Measurements from ENCODE around the gene MAST1. TPM values are rescaled to one million over a fixed set of nuclear protein-coding genes. Genes with fewer than 3 reads are reported as not detected.

MAST1 gene
- total RNA-seq, 1 donor from 2014 or later, result 3.5 TPM

DNA sequence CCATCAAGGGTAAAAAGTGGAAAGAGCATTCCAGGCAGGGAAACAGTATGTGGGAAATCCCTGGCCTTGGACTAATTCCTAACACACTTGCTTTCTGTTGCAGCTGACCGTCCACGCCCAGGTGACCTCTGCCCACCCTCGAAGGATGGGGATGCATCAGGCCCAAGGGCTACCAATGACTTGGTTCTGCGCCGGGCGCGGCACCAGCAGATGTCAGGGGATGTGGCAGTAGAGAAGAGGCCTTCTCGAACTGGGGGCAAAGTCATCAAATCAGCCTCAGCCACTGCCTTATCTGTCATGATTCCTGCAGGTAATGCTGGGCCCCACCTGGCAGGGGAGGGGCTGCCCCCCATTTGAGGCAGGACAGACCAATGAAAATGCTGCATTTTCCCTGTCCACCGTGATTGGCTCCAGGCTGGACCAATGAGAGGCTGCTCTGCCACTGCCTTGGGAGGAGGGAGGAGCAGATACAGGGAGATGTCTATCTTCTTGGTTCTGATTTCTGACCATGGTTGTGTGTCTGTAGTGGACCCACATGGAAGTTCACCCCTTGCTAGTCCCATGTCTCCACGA, 30.3 kb downstream of the MAST1 start:
- H3K4me3 Mint-ChIP-seq, result peak overlapping the region; percentile 68
- DNase-seq (ENCODE audit: extremely low spot score, unreplicated experiment), result no peak
- H3K36me3 Mint-ChIP-seq, result peaks cover 10% of the 10 kb centered on the region
- no peak overlapping the region for H3K27ac Mint-ChIP-seq
- H3K27me3 Mint-ChIP-seq, result peaks cover under 1% of the 10 kb centered on the region
- TF ChIP-seq, protein P1, sequence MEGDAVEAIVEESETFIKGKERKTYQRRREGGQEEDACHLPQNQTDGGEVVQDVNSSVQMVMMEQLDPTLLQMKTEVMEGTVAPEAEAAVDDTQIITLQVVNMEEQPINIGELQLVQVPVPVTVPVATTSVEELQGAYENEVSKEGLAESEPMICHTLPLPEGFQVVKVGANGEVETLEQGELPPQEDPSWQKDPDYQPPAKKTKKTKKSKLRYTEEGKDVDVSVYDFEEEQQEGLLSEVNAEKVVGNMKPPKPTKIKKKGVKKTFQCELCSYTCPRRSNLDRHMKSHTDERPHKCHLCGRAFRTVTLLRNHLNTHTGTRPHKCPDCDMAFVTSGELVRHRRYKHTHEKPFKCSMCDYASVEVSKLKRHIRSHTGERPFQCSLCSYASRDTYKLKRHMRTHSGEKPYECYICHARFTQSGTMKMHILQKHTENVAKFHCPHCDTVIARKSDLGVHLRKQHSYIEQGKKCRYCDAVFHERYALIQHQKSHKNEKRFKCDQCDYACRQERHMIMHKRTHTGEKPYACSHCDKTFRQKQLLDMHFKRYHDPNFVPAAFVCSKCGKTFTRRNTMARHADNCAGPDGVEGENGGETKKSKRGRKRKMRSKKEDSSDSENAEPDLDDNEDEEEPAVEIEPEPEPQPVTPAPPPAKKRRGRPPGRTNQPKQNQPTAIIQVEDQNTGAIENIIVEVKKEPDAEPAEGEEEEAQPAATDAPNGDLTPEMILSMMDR (conservative IDR thresholded peaks at IDR 0.05), result no peak
- peaks cover 4% of the 10 kb centered on the region for H3K4me1 Mint-ChIP-seq (ENCODE audit: unreplicated experiment)
- H3K9me3 Mint-ChIP-seq, result peaks cover 6% of the 10 kb centered on the region

GRCh38 chr19:12871681-12872080, 33.4 kb downstream of the MAST1 start:
- Mint-ChIP-seq H3K4me3 (no peak overlapping the region), H3K36me3 (peaks cover 10% of the 10 kb centered on the region), H3K27ac (no peak overlapping the region), H3K4me1 (ENCODE audit: unreplicated experiment) (peaks cover 4% of the 10 kb centered on the region), H3K27me3 (no peaks in the 10 kb centered on the region), H3K9me3 (peaks cover 6% of the 10 kb centered on the region)
- DNase-seq (ENCODE audit: extremely low spot score, unreplicated experiment), result no peak
- TF ChIP-seq, protein P1 (conservative IDR thresholded peaks at IDR 0.05), result no peak

DNA sequence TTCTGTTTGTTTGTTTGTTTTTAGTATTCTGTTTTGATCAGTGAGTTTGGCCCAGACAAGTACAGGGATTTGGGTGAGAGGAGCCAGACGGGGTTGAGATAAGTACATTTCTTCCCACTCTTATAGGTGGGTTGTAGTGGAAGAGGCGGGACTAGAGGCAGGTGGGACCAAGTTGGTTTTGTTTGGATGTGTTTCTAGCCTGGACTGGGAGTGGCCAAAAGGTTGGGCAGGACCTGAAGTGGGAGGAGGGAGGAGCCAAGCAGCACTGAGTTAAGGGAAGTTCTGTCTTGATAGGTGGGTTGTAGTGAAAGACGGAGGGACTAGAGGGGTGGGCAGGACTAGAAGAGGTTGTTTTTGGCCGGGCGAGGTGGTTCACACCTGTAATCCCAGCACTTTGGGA, 33.9 kb downstream of the MAST1 start:
- H3K36me3 Mint-ChIP-seq, result peaks cover 10% of the 10 kb centered on the region
- TF ChIP-seq, protein P1 (conservative IDR thresholded peaks at IDR 0.05), result no peak
- no peak for DNase-seq (ENCODE audit: extremely low spot score, unreplicated experiment)
- peaks cover under 1% of the 10 kb centered on the region for H3K4me1 Mint-ChIP-seq (ENCODE audit: unreplicated experiment)
- peaks cover 6% of the 10 kb centered on the region for H3K9me3 Mint-ChIP-seq
- peak overlapping the region; percentile 50 for H3K27ac Mint-ChIP-seq
- no peak overlapping the region for H3K4me3 Mint-ChIP-seq
- no peaks in the 10 kb centered on the region for H3K27me3 Mint-ChIP-seq

DNA sequence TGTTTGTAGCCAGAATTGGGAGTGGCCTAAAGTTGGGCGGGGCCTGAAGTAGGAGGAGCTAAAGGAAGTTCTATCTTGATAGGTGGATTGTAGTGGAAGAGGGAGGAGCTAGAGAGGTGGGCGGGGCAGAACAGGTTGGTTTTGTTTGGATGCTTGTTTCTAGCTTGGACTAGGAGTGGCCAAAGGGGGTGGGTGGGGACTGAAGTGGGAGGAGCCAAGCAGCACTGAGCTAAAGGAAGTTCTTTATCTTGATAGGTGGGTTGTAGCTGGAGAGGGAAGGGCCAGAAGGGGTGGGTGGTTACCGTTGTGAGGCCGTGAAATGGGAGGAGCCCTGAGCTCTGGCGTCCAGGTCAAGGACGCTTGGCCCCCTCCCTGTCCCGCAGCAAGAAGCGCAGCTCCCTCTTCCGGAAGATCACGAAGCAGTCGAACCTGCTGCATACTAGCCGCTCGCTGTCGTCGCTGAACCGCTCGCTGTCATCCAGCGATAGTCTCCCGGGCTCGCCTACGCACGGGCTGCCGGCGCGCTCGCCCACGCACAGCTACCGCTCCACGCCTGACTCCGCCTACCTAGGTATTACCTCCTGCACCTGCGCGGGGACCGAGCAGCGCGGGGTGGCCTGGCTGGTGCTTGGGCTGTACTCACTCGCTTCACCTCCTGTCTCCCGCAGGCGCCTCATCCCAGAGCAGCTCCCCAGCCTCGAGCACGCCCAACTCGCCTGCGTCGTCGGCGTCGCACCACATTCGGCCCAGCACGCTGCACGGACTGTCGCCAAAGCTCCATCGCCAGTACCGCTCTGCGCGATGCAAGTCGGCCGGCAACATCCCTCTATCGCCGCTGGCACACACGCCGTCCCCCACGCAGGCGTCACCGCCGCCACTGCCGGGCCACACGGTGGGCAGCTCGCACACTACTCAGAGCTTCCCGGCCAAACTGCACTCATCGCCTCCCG, 34.9 kb downstream of the MAST1 start:
- H3K36me3 Mint-ChIP-seq, result peaks cover 10% of the 10 kb centered on the region
- no peaks in the 10 kb centered on the region for H3K27me3 Mint-ChIP-seq
- H3K4me3 Mint-ChIP-seq, result peak overlapping the region; percentile 22
- no peaks in the 10 kb centered on the region for H3K4me1 Mint-ChIP-seq (ENCODE audit: unreplicated experiment)
- TF ChIP-seq, protein P1 (conservative IDR thresholded peaks at IDR 0.05), result no peak
- peaks cover 6% of the 10 kb centered on the region for H3K9me3 Mint-ChIP-seq
- DNase-seq (ENCODE audit: extremely low spot score, unreplicated experiment), result no peak
- no peak overlapping the region for H3K27ac Mint-ChIP-seq

GRCh38 chr19:12873891-12874745, 35.8 kb downstream of the MAST1 start:
- TF ChIP-seq, protein P1 (conservative IDR thresholded peaks at IDR 0.05), result no peak
- no peak overlapping the region for H3K27ac Mint-ChIP-seq
- DNase-seq (ENCODE audit: extremely low spot score, unreplicated experiment), result no peak
- H3K36me3 Mint-ChIP-seq, result peaks cover 10% of the 10 kb centered on the region
- H3K9me3 Mint-ChIP-seq, result peaks cover 6% of the 10 kb centered on the region
- no peaks in the 10 kb centered on the region for H3K4me1 Mint-ChIP-seq (ENCODE audit: unreplicated experiment)
- H3K4me3 Mint-ChIP-seq, result no peak overlapping the region
- no peaks in the 10 kb centered on the region for H3K27me3 Mint-ChIP-seq

All from type B pancreatic cell (in vitro differentiated cells).